ENCODE data around the gene IL20RA. TPM values are rescaled to one million over a fixed set of nuclear protein-coding genes. Genes with fewer than 3 reads are reported as not detected.

IL20RA gene
- polyA plus RNA-seq, 1 donor (not counting 4 experiments of a cell fraction or from before 2014, with no cell fraction given), result 1.5 TPM

DNA sequence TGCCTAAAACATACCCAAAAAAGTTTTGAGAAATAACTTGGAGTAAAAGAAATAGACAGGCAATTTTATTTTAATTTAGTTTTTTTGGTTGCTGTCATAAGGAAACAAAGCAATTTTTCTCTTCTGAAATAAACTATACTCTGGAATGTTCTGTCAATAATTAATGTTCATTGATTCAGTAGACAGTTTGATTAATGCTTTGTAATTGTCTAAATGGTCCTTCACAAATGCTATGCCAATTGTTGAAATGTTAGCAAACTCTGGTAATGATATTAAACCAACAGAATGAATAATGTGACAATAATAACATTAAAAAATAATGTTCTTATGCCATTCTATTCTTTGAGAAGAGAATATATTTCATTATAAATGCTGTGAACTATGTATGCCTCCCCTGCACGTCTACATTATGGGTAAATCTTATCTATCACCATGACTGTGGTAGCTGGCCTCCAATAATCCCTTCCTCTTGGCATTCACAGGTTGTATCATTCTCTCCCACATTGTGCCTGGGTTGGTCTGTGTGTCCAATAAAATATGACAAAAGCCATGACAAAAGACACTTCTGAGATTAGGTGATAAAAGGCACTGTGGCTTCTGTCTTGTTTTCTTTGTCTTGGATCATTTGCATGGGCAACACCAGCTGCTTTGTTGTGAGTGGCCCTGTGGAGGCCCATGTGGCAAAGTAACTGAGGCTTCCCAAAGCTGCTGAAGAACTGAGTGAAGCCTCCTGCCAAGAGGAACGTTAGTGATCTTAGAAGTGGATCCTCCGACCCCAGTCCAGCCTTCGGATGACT, 25.1 kb downstream of the IL20RA start:
- dilution Hi-C loops (cut with MboI; ENCODE audit: extremely low pct_ligation_motif_present, low sequenced_read_pairs), result no loop called here

DNA sequence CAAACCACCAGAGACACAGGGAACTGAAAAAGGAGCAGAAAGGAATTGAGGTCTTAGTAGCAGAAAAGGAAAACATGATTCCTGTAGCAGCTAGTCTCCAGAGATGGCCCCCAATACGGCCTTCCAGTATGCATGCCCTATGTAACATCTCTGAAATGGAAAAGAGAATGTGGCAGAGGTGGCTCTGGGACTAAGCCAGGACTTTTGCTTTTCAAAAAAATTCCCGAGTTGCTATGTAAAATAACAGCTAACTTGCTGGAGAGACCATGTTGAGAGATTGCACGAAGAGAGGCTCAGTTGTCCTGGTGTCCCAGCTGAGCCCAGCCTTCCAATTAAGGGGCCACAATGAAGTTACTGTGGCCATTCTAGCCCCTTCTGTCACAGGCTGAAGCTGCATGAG, 27.7 kb downstream of the IL20RA start:
- dilution Hi-C loops (cut with MboI; ENCODE audit: extremely low pct_ligation_motif_present, low sequenced_read_pairs), result no loop called here
- Histone ChIP-seq H3K4me2 (ENCODE audit: control insufficient read depth, extremely low read depth, insufficient read depth, low read depth, low read length) (no peak overlapping the region), H3K9ac (ENCODE audit: control insufficient read depth, extremely low read depth, insufficient read depth, low read length) (no peak overlapping the region), H3K79me2 (ENCODE audit: control insufficient read depth, insufficient read depth, low read length) (no peaks in the 10 kb centered on the region), H2AFZ (ENCODE audit: control insufficient read depth, low read length) (no peak overlapping the region), H3K27me3 (ENCODE audit: control insufficient read depth, extremely low read depth, insufficient read depth, low read length) (no peaks in the 10 kb centered on the region), H3K4me1 (ENCODE audit: control insufficient read depth, extremely low read depth, insufficient read depth, low read length) (peaks cover 13% of the 10 kb centered on the region), H3K4me3 (ENCODE audit: control insufficient read depth in 2 of 3, extremely low read depth in 1 of 3, insufficient read depth in 2 of 3, low read depth in 1 of 3, low read length in 3 of 3) (no peak overlapping the region), H3K9me1 (ENCODE audit: control insufficient read depth, extremely low read depth, insufficient read depth, low read length) (no peaks in the 10 kb centered on the region), H4K20me1 (ENCODE audit: control insufficient read depth, extremely low read depth, insufficient read depth, low read length) (no peaks in the 10 kb centered on the region), H3K36me3 (ENCODE audit: control insufficient read depth in 2 of 2, extremely low read depth in 1 of 2, insufficient read depth in 2 of 2, low read length in 2 of 2) (no peaks in the 10 kb centered on the region), H3K27ac (ENCODE audit: control insufficient read depth, insufficient read depth, low read length) (no peak overlapping the region), H3K9me3 (ENCODE audit: control insufficient read depth, low read depth, low read length) (peaks cover 2% of the 10 kb centered on the region)
- FAIRE-seq (peak; percentile 13), DNase-seq (ENCODE audit: low read depth, low spot score) (no peak)
- TF ChIP-seq, protein P1, sequence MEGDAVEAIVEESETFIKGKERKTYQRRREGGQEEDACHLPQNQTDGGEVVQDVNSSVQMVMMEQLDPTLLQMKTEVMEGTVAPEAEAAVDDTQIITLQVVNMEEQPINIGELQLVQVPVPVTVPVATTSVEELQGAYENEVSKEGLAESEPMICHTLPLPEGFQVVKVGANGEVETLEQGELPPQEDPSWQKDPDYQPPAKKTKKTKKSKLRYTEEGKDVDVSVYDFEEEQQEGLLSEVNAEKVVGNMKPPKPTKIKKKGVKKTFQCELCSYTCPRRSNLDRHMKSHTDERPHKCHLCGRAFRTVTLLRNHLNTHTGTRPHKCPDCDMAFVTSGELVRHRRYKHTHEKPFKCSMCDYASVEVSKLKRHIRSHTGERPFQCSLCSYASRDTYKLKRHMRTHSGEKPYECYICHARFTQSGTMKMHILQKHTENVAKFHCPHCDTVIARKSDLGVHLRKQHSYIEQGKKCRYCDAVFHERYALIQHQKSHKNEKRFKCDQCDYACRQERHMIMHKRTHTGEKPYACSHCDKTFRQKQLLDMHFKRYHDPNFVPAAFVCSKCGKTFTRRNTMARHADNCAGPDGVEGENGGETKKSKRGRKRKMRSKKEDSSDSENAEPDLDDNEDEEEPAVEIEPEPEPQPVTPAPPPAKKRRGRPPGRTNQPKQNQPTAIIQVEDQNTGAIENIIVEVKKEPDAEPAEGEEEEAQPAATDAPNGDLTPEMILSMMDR (optimal IDR thresholded peaks at IDR 0.05 in 1 of 3, IDR thresholded peaks at IDR 0.05 in 1 of 3, conservative IDR thresholded peaks at IDR 0.05 in 1 of 3; ENCODE audit: extremely low read depth in 1 of 3, insufficient read depth in 2 of 3, low read length in 3 of 3), result no peak
- no peak for TF ChIP-seq EZH2 (IDR thresholded peaks at IDR 0.05; ENCODE audit: low read length)

More for the DNA sequence above, 25.1 kb downstream of the IL20RA start:
- no peak overlapping the region for H3K4me2 ChIP-seq (ENCODE audit: control insufficient read depth, extremely low read depth, insufficient read depth, low read depth, low read length)
- no peak overlapping the region for H3K4me3 ChIP-seq (ENCODE audit: control insufficient read depth in 2 of 3, extremely low read depth in 1 of 3, insufficient read depth in 2 of 3, low read depth in 1 of 3, low read length in 3 of 3)
- no peaks in the 10 kb centered on the region for H4K20me1 ChIP-seq (ENCODE audit: control insufficient read depth, extremely low read depth, insufficient read depth, low read length)
- H3K36me3 ChIP-seq (ENCODE audit: control insufficient read depth in 2 of 2, extremely low read depth in 1 of 2, insufficient read depth in 2 of 2, low read length in 2 of 2), result no peaks in the 10 kb centered on the region
- no peaks in the 10 kb centered on the region for H3K9me1 ChIP-seq (ENCODE audit: control insufficient read depth, extremely low read depth, insufficient read depth, low read length)
- TF ChIP-seq EZH2 (IDR thresholded peaks at IDR 0.05; ENCODE audit: low read length), result no peak
- TF ChIP-seq, protein P1 (optimal IDR thresholded peaks at IDR 0.05 in 1 of 3, IDR thresholded peaks at IDR 0.05 in 1 of 3, conservative IDR thresholded peaks at IDR 0.05 in 1 of 3; ENCODE audit: extremely low read depth in 1 of 3, insufficient read depth in 2 of 3, low read length in 3 of 3), result no peak
- no peak for FAIRE-seq
- no peaks in the 10 kb centered on the region for H3K79me2 ChIP-seq (ENCODE audit: control insufficient read depth, insufficient read depth, low read length)
- H3K9me3 ChIP-seq (ENCODE audit: control insufficient read depth, low read depth, low read length), result peaks cover 2% of the 10 kb centered on the region
- no peaks in the 10 kb centered on the region for H3K27me3 ChIP-seq (ENCODE audit: control insufficient read depth, extremely low read depth, insufficient read depth, low read length)
- H3K4me1 ChIP-seq (ENCODE audit: control insufficient read depth, extremely low read depth, insufficient read depth, low read length), result peaks cover 7% of the 10 kb centered on the region
- DNase-seq (ENCODE audit: low read depth, low spot score), result no peak
- H3K27ac ChIP-seq (ENCODE audit: control insufficient read depth, insufficient read depth, low read length), result no peak overlapping the region
- no peak overlapping the region for H2AFZ ChIP-seq (ENCODE audit: control insufficient read depth, low read length)
- H3K9ac ChIP-seq (ENCODE audit: control insufficient read depth, extremely low read depth, insufficient read depth, low read length), result no peak overlapping the region
